Measurements from ENCODE around the gene MINAR2. TPM values are rescaled to one million over a fixed set of nuclear protein-coding genes. Genes with fewer than 3 reads are reported as not detected.

MINAR2 gene, protein sequence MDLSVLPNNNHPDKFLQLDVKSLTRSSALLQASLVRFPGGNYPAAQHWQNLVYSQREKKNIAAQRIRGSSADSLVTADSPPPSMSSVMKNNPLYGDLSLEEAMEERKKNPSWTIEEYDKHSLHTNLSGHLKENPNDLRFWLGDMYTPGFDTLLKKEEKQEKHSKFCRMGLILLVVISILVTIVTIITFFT
- total RNA-seq, result not detected

DNA sequence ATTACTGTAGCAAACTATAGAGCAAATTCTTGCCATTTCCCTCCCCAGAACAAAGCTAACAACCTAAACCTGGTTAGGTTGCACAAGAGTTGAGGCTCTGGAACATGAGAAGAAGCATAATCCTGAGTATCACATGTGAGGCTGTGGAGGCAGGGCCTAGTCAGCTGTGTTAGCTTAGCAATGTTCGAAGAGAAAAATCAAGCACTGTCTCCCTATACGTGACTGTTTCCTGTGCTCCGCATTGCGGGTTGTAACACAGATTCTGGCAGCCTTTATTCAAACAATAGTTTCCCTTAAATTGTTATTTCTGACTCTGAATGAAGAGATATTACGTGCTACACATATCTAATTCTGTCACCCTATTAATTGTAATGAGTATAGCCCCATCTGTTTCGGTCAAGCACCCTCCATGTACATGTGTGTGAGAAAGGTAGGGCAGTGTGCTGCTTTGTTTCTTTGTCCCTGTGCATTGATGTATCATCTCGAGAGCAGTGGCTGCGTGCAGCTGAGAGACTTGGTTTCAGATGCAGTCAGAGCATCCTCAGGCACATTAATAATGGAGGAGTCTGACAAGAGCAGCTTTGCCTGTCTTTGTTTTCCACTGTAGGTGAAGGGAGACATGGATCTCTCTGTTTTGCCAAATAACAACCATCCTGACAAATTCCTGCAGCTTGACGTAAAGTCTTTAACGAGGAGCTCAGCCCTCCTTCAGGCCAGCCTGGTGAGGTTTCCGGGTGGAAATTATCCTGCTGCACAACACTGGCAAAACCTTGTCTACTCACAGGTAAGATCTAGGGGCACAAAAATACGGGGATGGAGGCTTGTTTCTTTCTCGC, at the start of gene MINAR2:
MINAR2 (plus strand) TSS at position 523 of the 836 bp plus-strand sequence; CDS start at position 620, 97 bp downstream.
- ATAC-seq (no peak), DNase-seq (ENCODE audit: low spot score) (no peak)

DNA sequence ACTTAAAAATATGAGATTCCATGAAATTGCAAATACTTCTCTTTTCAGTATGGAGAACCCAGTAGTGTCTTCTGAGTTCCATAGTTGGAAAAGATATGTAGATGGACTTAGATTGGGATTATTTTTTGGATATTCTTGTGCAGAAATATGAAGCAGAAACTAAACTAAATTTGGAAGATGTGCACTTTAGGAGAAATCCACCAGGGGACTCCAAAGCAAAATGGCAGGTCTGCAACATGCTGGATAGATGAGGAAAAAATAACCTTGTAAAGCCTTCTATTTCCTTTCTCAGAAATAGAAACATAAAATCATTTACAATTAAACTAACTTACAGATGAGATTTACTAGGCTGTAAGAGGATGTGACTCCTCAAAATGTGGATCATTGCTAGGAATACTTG, 49.2 kb upstream of the MINAR2 start:
- DNase-seq (ENCODE audit: low spot score) (no peak), ATAC-seq (no peak)

DNA sequence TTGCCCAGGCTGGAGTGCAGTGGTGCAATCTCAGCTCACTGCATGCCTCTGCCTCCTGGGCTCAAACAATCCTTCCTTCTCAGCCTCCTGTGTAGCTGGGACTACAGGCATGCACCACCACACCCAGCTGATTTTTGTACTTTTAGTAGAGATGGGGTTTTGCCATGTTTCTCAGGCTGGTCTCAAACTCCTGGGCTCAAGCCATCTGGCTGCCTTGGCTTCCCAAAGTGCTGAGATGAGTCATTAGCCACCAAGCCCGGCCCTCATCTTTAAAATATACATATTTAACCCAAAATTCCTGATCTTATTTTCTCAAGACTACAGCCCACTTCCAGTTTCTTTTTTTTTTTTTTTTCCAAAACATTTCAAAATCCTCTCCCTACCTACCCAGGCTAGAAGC, 31.7 kb upstream of the MINAR2 start:
- no peak for DNase-seq (ENCODE audit: low spot score)
- no peak for ATAC-seq

DNA sequence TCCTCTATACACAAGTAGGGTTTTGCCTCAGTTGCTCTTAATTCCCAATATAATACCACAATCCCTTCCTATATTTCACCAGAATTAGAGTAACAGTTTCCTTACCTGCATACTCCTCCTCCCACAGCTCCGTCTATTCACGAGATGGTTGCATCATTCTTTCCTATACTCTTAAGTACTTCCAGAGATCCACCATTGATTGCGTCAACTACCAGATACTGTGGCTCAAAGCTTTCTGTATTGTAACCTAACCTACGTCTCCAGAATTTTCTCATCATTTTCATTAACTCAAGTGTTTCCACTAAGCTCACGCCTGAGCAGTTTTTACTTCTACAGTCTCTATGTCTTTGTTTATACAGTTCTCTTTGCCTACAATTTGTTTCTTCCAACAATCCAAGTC, 31.2 kb upstream of the MINAR2 start:
- no peak for DNase-seq (ENCODE audit: low spot score)
- ATAC-seq, result no peak

DNA sequence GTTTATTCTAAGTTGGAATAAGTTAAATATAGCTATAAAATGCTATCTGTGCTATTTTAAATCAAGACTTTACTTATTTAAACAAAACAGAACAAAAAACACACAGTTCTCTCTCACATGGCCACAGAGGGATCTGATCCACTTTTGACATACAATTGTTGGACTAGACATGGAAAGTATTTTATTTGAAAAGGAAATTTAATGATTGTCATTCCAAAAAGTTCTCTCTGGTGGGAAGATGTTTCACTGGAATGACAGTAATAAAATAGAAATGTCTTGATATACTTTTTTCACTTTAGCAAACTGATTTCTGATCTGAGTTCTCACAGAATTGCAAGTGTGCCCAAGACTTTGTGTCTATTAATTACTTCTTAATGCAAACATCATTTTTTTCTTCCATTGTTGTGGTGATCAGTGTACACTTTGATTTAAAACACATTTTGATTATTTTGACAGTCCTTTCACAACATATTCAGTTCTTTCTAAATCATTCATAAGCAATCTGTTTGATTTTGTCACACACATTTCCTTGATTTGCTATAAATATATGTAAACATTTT, 30.1 kb upstream of the MINAR2 start:
- DNase-seq (ENCODE audit: low spot score), result no peak
- ATAC-seq, result no peak

DNA sequence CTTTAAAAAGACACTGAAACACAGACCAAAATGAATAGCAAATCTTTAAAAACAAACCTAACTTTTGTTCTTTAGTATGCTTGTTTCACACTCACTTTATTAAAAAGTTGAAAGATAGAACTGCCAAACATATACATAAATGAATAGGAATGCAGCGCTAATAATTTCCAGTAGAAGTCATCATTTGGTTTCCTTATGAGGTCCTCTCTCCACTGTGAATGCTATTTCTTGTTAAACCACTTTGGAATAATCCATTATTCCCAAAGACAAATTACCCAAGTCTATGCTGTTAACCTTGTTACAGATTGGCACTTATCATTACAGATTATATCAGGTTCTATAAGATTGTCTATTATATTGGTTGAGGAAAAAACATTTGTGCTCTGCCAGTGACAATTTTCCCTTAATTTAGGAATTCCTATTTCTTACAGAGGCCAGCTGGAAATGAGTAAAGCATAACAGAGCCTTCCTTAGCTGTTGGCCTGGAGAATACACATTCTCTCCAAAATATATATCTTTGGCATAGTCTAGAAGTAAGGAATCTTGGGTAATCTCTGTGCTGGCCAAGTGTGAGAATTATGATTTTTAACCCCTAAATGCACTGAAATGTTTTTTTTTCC, 29.3 kb upstream of the MINAR2 start:
- no peak for DNase-seq (ENCODE audit: low spot score)
- ATAC-seq, result no peak

DNA sequence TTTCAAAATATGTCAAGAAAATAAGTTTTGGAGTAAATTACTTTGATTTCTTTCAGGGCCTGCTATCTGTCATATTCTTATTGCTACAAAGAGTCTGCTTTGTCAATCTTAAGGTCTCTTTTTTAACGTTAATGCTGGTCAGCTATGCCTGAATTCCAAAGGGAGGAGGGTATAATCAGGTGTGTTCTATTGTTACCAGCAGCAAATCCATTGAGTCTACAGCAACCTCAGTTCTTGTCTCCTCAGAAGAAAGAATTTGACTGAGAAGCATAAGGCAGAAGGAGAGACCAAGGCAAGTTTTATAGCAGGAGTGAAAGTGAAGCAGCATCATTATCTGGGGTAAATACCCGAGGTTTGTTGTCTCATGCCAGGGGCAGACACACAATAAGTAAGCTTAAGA, 23.7 kb upstream of the MINAR2 start:
- no peak for ATAC-seq
- DNase-seq (ENCODE audit: low spot score), result no peak

DNA sequence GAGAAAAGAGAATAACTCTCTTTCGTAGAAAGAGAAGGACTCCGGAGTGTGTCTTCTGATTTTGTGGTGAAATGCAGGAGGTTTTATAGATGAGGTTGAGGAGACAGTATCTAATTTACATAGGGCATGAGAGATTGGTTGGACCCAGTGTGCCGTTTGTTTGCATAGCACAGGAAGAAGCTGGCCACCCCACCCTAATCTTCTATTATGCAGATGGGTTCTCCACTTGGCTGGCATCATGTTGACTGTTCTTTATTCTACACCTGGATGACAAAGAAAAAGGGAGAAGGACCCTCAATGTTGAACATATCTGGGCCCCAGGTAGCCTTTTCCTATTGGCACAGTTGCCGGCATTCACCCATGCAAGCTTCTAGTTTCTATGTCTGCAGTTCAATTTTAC, 23.2 kb upstream of the MINAR2 start:
- DNase-seq (ENCODE audit: low spot score), result no peak
- ATAC-seq, result no peak

DNA sequence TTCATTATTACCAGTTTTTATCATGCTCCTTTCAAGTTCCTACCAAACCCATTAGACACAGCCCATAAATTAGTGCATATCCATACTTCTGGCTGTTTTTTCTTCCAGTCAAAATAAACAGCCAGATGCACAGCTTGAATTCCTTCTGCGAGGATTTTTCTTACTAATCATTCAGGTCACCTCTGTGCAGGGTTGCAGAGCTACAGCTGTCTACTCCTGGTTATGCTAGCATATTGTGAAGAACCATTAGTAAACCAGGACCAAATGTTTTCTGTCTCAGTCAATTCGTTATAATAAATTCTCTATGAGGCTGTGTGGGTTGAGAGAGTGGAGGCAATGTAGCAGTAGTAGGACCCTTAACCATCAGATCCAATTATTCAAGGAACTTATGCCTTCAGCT, 8.1 kb upstream of the MINAR2 start:
- ATAC-seq (no peak), DNase-seq (ENCODE audit: low spot score) (no peak)

DNA sequence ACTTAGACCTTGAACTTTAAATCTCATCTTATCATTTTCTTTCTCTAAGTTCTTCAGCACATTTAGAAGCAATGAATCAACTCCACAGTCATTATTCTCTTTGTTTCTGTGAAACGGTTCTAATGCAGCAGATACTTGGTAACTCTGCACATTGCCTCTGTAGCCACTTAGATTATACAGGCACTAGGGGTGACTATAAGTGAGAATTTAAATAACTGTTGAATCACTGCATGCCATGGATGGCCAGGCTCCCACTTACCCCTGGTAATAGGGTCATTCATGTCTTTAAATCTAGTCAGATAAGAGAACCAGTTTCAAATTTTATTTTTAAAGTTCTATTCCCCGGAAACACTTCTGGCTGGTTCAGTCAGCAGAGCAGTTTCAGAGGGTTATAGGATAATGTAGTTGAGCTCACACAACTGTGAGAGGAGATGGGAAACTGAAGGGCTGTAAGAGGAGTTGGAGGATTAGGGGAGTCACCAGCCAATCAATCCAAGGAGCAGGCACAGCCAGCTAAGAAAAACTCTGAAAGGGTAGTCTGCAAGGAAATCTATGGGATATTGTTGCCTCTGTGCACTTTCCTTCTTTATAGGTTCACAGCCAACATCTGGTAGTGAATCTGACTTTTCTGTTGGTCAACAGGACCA, 4.2 kb upstream of the MINAR2 start:
- DNase-seq (ENCODE audit: low spot score) (no peak), ATAC-seq (no peak)

DNA sequence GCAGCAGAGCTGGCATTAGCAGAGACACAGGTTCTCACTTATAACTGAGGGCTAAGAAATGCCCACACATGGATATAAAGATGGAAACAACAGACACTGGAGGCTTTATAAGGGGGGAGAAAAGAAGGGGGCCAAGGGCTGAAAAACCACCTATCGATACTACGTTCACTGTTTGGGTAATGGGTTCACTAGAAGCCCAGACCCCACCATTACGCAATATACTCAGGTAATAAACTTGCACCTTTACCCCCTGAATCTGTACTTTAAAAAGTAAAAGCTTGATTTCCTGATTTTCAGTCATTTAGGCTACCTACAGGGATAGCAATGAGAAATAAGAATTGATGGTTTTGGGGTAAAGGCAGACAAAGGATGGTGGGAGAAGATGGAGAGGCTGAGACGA, 1.9 kb upstream of the MINAR2 start:
- DNase-seq (ENCODE audit: low spot score) (no peak), ATAC-seq (no peak)

DNA sequence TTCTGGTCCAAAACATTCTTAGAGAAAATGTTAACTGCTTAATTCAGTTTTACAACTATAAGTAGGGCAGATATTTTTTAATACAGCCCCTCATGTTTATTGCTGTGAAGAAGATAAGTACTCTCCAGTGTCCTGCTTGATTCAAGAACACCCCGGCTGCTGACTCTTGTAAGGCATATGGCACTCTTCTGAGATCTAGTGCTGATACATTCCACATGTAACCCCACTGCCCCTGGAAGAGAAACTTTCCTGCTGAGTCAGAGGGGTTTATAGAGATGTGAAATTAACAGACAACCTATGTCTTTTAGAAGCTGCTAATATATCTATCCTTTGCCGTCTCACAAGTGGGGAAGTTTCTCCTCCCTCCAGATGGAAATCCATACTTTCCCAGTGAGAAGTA, 1.0 kb upstream of the MINAR2 start:
- ATAC-seq (no peak), DNase-seq (ENCODE audit: low spot score) (no peak)

DNA sequence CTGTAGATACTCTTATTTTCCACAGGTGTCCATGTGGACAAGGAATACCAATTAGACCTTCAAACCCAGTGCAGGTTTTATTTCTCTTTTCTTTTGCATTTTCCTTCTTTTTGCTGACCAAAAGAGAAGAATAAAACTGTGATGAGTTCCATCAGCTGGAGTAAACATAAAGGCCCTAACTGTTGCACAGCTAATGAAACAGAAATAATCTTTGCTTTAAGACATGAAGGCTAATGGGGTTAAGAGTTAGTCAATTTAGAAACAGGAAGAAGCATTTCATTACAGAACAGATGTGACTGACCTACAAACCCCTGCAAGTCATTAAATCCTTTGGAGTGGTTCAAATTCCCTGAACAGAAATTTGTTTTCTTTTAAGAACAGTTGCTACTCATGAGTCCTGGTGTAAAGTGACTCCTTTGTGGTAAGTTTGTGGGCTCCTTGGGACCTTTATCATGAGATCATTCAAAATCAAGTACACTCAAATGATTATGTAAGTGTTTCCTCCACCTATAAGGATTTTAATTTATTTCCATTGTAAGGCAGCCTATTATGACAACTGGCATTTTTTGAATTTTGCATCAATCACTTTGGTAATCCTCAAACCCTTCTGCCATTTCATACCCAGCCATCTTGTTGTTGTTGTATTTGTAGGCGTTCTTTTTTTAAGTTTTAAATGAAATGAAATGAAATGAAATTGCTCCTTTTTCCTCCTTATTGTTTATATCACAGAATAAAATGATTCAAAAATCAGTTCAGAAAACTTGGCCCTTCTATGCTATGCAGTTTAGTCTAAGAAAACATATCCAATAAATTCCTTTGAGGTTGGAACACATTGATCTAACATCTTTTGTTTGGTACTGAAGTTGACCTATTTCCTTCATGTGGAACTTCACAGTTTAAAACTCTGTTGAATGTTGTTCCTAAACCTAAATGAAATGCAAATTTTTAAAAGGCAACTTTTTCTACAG, 1.3 kb downstream of the MINAR2 start:
- ATAC-seq (no peak), DNase-seq (ENCODE audit: low spot score) (no peak)

DNA sequence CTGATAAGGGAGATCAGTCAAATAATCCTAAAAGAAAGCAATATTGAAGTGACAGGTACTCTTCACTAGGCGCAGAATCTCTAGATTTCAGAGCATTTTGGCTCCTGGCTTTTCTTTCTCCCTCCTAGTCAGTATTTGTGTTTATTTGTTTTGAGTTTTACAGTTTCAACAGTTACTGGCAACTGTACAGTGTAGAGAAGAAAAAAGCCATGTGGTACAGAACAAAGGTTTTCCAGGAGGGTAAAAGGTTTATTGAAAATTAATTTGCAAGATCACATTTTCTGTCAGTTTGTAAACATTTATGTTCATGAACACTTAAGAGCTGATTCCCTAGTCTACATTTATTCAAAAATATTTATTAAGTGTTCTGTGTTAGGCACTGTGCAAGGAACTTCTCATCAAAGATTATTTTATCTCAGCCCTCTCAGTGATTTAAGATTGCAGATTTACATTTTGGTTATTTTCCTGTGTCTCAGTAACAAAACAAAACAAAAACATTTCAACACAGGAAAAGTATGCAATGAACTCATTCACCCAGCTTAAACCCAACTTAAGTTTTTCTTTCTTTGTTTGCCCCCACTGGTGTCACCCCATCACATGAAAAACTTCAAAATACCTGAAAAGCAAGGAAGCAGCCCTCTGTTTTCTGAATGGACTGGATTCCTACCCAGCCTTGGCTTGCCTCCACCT, 12.9 kb downstream of the MINAR2 start:
- ATAC-seq (no peak), DNase-seq (ENCODE audit: low spot score) (no peak)

DNA sequence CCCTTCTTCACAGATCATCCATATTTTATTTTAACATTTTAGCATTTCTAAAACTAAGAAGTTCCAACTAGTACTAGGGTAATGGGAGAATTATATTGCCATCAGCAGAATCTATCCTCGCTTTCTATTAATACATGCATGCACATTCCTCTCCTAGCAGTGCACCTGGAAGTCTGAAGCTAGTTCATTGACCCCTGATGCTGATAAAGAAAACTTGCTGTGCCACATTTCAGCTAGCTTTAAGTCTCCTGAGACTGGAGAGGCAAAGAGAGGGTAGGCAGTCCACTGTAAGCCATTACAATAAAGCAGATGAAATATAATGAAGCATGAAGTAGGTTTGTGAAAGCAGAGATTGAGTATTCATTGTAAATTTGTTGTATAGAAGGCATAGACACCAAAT, 15.8 kb downstream of the MINAR2 start:
- no peak for DNase-seq (ENCODE audit: low spot score)
- no peak for ATAC-seq

DNA sequence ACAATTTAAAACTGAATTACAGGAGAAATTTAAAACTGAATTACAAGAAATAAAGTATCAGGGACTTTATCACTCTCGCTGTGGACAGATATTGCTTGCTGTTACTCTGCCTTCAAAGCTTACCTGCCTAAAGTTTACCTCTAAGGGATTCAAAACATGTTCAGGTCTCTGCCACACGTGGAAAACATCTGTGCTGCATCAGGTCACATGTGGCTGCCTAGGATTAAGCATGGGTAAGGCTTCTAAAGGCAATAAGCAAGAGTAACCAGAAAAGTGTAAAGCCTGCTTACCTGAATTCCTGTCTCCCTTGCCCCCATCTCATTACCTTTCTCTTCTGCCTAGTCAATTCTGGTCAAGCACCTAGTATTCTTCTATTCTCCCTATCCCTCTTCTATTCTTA, 18.9 kb downstream of the MINAR2 start:
- no peak for DNase-seq (ENCODE audit: low spot score)
- ATAC-seq, result no peak

DNA sequence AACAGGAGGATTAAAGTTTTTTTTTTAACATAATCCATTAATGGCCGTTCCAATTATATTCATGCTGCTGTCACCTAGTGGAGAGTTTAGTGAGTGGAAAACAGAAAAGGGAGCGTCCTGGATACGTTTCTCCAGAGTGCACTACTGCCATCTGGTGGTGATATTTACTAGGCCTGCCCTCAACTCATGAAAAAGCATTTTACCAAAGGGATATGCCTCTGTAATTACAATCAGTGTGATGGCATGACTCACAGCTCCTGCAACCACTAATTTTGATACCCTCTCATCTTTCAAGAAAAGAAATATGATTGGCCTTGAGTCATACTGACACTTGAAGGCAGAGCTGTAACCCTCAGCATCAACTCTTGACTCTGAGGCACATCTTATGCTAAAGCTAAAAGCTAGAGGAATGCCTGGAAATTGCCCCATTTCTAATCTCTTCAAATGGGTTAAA, 20.1 kb downstream of the MINAR2 start:
- ATAC-seq, result peak; percentile 100

DNA sequence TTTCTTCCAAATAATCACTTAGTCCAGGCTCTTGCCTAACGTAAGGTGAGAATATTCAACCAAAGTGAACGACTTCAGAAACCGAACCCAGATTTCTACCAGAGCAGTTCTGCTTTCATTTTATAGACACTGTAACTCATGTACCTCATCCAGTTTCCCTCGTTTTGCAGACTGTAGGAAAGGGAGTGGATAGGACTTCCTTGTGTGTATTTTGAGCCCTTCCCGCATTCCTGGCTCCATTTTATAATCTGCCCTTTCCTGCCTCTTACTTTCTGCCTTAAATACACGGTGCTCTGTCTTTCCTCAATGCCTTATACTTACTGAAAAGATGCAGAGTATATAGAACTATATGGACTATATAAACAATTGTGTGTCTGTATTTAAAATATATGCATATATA, 20.8 kb downstream of the MINAR2 start:
- ATAC-seq (no peak), DNase-seq (ENCODE audit: low spot score) (no peak)

More for the DNA sequence above, 20.1 kb downstream of the MINAR2 start:
- peak; percentile 58 for DNase-seq (ENCODE audit: low spot score)

DNA sequence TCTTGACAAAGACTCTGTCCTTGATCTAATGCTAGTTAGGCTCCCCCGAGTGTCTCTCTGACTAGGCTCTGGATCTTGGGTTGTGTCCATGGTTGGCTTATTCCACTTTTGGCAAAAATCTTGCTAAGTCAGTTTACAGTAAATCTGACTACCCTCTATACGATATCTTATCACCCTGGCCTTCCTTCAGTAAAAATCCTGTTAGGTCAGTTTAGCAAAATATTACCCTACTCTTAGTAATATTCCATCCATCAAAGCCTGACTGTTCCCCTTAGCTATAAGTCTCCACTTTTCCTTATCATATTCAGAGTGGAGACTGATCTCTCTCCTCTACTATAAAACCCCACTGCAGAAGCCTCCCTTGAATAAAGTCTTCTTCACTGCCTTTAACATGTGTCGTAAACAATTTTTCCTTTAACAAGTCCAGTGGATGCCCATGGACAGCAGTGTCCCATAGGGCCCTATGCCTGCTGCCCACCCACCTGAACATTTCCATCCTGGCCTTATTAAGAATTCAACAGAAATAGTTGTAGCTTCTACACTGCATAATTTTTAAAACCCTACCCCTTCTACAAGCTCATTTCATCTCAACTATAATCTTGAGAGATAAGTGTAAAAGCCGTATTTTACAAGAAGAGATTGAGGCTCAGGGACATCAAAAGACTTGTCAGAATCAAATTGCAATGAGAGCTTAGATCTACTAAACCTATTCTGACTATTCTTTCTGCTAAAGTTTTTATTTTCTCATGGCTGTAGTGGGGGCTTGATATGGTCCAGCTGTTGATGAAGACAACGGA, 22.3 kb downstream of the MINAR2 start:
- DNase-seq (ENCODE audit: low spot score), result no peak
- ATAC-seq, result no peak

Data from left lobe of liver (tissue), 2 donors.